H9 (cell line): ENCODE measurements around the gene NDOR1. TPM values are rescaled to one million over a fixed set of nuclear protein-coding genes. Genes with fewer than 3 reads are reported as not detected.

Source experiments
- DNase-seq: peaks from one replicate; pipeline ENCODE4 v3.0.0-alpha.2; 2017
- H2AFZ ChIP-seq: one replicate; pipeline ENCODE4 v1.6.1; 2013; ENCODE audit warnings: mild to moderate bottlenecking, low read length, control low read depth, moderate library complexity
- H2AK5ac ChIP-seq: 2 replicates; pipeline ENCODE4 v1.6.1; 2013; ENCODE audit warnings: low read length, control low read depth, mixed read lengths; ENCODE audit not compliant: insufficient read length
- H2BK120ac ChIP-seq: one replicate; pipeline ENCODE4 v1.6.1; 2013; ENCODE audit warnings: low read depth, mild to moderate bottlenecking, low read length, control low read depth, inconsistent platforms; ENCODE audit not compliant: poor library complexity, severe bottlenecking
- H2BK12ac ChIP-seq: 2 replicates; pipeline ENCODE4 v1.6.1; 2013; ENCODE audit warnings: low read length, control low read depth, mixed read lengths, low read depth; ENCODE audit not compliant: insufficient read length
- H2BK15ac ChIP-seq: 2 replicates; pipeline ENCODE4 v1.6.1; 2013; ENCODE audit warnings: low read depth, low read length, control low read depth
- H2BK20ac ChIP-seq: one replicate; pipeline ENCODE4 v1.6.1; 2013; ENCODE audit warnings: low read depth, mild to moderate bottlenecking, low read length, control low read depth, inconsistent platforms; ENCODE audit not compliant: poor library complexity, severe bottlenecking
- H2BK5ac ChIP-seq: 2 replicates; pipeline ENCODE4 v1.6.1; 2013; ENCODE audit warnings: low read length, control low read depth, mixed read lengths; ENCODE audit not compliant: insufficient read length
- H3K14ac ChIP-seq: 2 replicates; pipeline ENCODE4 v1.6.1; 2013; ENCODE audit warnings: low read length, control low read depth; ENCODE audit not compliant: insufficient read depth
- H3K18ac ChIP-seq: 2 replicates; pipeline ENCODE4 v1.6.1; 2013; ENCODE audit warnings: low read depth, mild to moderate bottlenecking, mixed read lengths, low read length, control low read depth; ENCODE audit not compliant: insufficient read length
- H3K23ac ChIP-seq: 2 replicates; pipeline ENCODE4 v1.6.1; 2013; ENCODE audit warnings: low read length, control low read depth, mixed read lengths, low read depth; ENCODE audit not compliant: insufficient read length
- H3K23me2 ChIP-seq: 2 replicates; pipeline ENCODE4 v1.6.1; 2013; ENCODE audit warnings: low read depth, mild to moderate bottlenecking, mixed read lengths, low read length, control low read depth; ENCODE audit not compliant: insufficient read length, poor library complexity, severe bottlenecking
- H3K27ac ChIP-seq: 2 replicates; pipeline ENCODE4 v1.5.1; 2013; ENCODE audit warnings: low read length, control low read depth, mixed read lengths, low read depth; ENCODE audit not compliant: insufficient read length
- H3K27me3 ChIP-seq: 2 replicates; pipeline ENCODE4 v1.6.1; 2013; ENCODE audit warnings: low read length, control low read depth, inconsistent platforms; ENCODE audit not compliant: insufficient read depth
- H3K4ac ChIP-seq: 2 replicates; pipeline ENCODE4 v1.6.1; 2013; ENCODE audit warnings: low read depth, mild to moderate bottlenecking, control low read depth, inconsistent platforms, low read length, moderate library complexity
- H3K4me1 ChIP-seq: 2 replicates; pipeline ENCODE4 v1.6.1; 2013; ENCODE audit warnings: low read length, control low read depth, inconsistent platforms; ENCODE audit not compliant: insufficient read depth
- H3K4me2 ChIP-seq: 2 replicates; pipeline ENCODE4 v1.6.1; 2013; ENCODE audit warnings: low read length, control low read depth, mixed read lengths; ENCODE audit not compliant: insufficient read length, insufficient read depth
- H3K56ac ChIP-seq: 2 replicates; pipeline ENCODE4 v1.6.1; 2013; ENCODE audit warnings: low read depth, mild to moderate bottlenecking, mixed read lengths, low read length, control low read depth; ENCODE audit not compliant: insufficient read length
- H3K79me1 ChIP-seq: 2 replicates; pipeline ENCODE4 v1.6.1; 2013; ENCODE audit warnings: low read depth, mild to moderate bottlenecking, moderate library complexity, low read length, control low read depth, inconsistent platforms; ENCODE audit not compliant: insufficient read depth, poor library complexity, severe bottlenecking
- H3K79me2 ChIP-seq: 2 replicates; pipeline ENCODE4 v1.6.1; 2013; ENCODE audit warnings: low read length, control low read depth, inconsistent platforms; ENCODE audit not compliant: insufficient read depth
- H3K9ac ChIP-seq: 2 replicates; pipeline ENCODE4 v1.6.1; 2013; ENCODE audit warnings: low read length, control low read depth, mixed read lengths; ENCODE audit not compliant: insufficient read length; ENCODE audit errors: extremely low read depth
- H3K9me3 ChIP-seq: one replicate; pipeline ENCODE4 v1.6.1; 2013; ENCODE audit warnings: low read depth, low read length, inconsistent platforms; ENCODE audit not compliant: control insufficient read depth
- H3T11ph ChIP-seq: one replicate; pipeline ENCODE4 v1.6.1; 2013; ENCODE audit warnings: mild to moderate bottlenecking, low read length, control low read depth, inconsistent platforms
- H4K20me1 ChIP-seq: one replicate; pipeline ENCODE4 v1.6.1; 2013; ENCODE audit not compliant: control insufficient read depth, insufficient read length, insufficient read depth
- H4K5ac ChIP-seq: 2 replicates; pipeline ENCODE4 v1.6.1; 2013; ENCODE audit warnings: low read depth, mild to moderate bottlenecking, mixed read lengths, low read length, control low read depth; ENCODE audit not compliant: insufficient read length
- H4K8ac ChIP-seq: replicated peaks from 2 replicates; pipeline ENCODE4 v1.6.1; 2013; ENCODE audit warnings: low read length, control low read depth, mixed read lengths, low read depth; ENCODE audit not compliant: insufficient read length
- H4K91ac ChIP-seq: 2 replicates; pipeline ENCODE4 v1.6.1; 2013; ENCODE audit warnings: low read depth, mild to moderate bottlenecking, moderate library complexity, mixed read lengths, low read length, control low read depth; ENCODE audit not compliant: insufficient read length
- H3K27ac Mint-ChIP-seq, 3 experiments: 2 replicates in 2 of 3; 3 replicates in 1 of 3; pipeline ENCODE4 v1.8.0; 2020 to 2021; ENCODE audit warnings: mixed read lengths in 3 of 3, mild to moderate bottlenecking in 1 of 3, moderate library complexity in 1 of 3
- H3K27me3 Mint-ChIP-seq: 2 replicates; pipeline ENCODE4 v1.8.0; 2021; ENCODE audit warnings: low read depth, mild to moderate bottlenecking, moderate library complexity, mixed read lengths
- H3K36me3 Mint-ChIP-seq, 3 experiments: 2 replicates in 2 of 3; 3 replicates in 1 of 3; pipeline ENCODE4 v1.8.0; 2020 to 2021; ENCODE audit warnings: low read depth in 3 of 3, mixed read lengths in 3 of 3; ENCODE audit not compliant: insufficient read depth in 1 of 3
- H3K4me1 Mint-ChIP-seq, 2 experiments: 2 replicates each; pipeline ENCODE4 v1.8.0; 2020; ENCODE audit warnings: mixed read lengths in 2 of 2
- H3K4me3 Mint-ChIP-seq, 2 experiments: 2 replicates in 1 of 2; 3 replicates in 1 of 2; pipeline ENCODE4 v1.8.0; 2020 to 2021; ENCODE audit warnings: mild to moderate bottlenecking in 2 of 2, mixed read lengths in 2 of 2, moderate library complexity in 1 of 2
- H3K9me3 Mint-ChIP-seq, 2 experiments: 2 replicates in 1 of 2; 3 replicates in 1 of 2; pipeline ENCODE4 v1.8.0; 2020; ENCODE audit warnings: mild to moderate bottlenecking in 2 of 2, mixed read lengths in 2 of 2, moderate library complexity in 1 of 2
- CTCF ChIP-seq: fragments of 200-600 bp; sonication (generic); conservative IDR thresholded peaks from 3 replicates; pipeline ENCODE4 v1.8.0; 2021; ENCODE audit warnings: antibody characterized with exemption, mild to moderate bottlenecking
- WGBS: extraction: QIAGEN DNeasy Blood & Tissue Kit; methylation state at CpG from one replicate; pipeline ENCODE4 v1.1.7; 2013; ENCODE audit warnings: missing lambda C conversion rate, low lambda C conversion rate, mixed read lengths; ENCODE audit not compliant: insufficient read length; ENCODE audit errors: extremely low coverage; 5-methylcytosine and 5-hydroxymethylcytosine counted together
- total RNA-seq: library from RNA; stranded (reverse); gene quantifications from 2 replicates; pipeline ENCODE4 v1.2.1, GENCODE V29; 2021

NDOR1 gene
- total RNA-seq, 1 experiment from 2014 or later = 44.1 TPM

DNA sequence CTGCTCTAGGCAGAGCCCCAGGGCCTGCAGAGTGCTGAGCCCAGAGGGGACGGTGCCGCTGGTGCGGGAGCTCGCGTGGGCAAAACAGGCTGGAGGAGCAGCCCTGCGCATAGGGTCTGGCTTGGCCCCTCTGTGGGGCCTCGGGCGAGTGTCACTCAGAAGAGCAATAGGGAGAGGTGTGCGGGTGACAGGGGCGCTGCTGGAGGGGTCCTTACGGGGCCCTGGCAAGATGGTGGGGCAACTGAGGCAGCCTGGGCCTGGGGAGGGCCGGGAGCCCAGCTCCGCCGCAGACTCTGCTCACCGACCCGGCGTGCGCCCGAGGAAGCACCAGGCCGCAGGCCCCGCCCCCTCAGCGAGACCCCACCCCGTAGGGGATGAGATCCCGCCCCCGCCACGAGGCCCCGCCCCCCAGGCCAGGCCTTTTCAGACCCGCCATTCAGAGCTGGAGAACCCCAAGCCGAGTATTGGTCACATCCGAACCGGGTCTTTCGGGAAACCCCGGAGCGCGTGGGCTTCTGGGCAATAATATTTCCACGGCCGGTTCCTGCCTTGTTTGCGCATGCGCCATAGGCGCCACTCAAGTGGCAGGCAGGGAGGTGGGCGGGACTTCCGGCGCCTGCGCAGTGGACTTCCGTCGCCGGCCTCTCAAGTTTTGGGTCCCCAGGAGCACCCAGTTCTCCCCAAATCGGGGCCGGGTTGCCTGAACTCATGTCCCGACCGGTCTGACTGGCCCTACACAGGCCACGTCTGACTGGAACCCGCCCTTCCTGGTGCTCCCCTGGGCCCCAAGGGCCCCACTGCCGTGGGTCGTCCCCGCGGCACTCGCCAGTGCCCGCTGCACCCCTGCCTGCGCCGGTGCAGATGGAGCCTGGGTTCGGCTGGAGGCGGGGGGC is 17.8 kb downstream of the NDOR1 start:
- DNase-seq = peak; percentile 97
- Histone ChIP-seq H3K23ac (no peak overlapping the region), H2BK15ac (no peak overlapping the region), H4K8ac (no peak overlapping the region), H3K79me1 (no peaks in the 10 kb centered on the region), H3K18ac (peak overlapping the region; percentile 69), H3K4me2 (peak overlapping the region; percentile 75), H3K9me3 (no peaks in the 10 kb centered on the region), H3K56ac (no peak overlapping the region), H4K91ac (no peak overlapping the region), H2BK12ac (no peak overlapping the region), H2BK5ac (no peak overlapping the region), H3K14ac (peak overlapping the region; percentile 77), H3K4ac (no peak overlapping the region), H2AFZ (no peak overlapping the region), H3K23me2 (peaks cover 18% of the 10 kb centered on the region), H3K79me2 (no peaks in the 10 kb centered on the region), H2BK120ac (no peak overlapping the region), H2BK20ac (no peak overlapping the region), H3K9ac (peak overlapping the region; percentile 64), H4K20me1 (no peaks in the 10 kb centered on the region), H4K5ac (no peak overlapping the region), H3T11ph (no peak overlapping the region), H2AK5ac (no peak overlapping the region), H3K27ac (no peak overlapping the region), H3K27me3 (no peaks in the 10 kb centered on the region), H3K4me1 (no peaks in the 10 kb centered on the region)
- Mint-ChIP-seq H3K27ac (no peak overlapping the region), H3K36me3 (0 out of 7 replicates have a peak, but pooled peaks cover 0 to 2% (median 0%) of the 10 kb centered on the region in 3 experiments), H3K9me3 (no peaks in the 10 kb centered on the region), H3K4me1 (peaks cover 2 to 5% of the 10 kb centered on the region in 2 experiments), H3K4me3 (peak overlapping the region; percentile 66 to 83), H3K27me3 (no peaks in the 10 kb centered on the region; the same call in 1 of the 2 replicates)
- TF ChIP-seq CTCF = no peak
- WGBS = no CpG with 5 or more reads among the region's 63 CpGs
